H7 (cell line): ENCODE measurements around the gene TEX14. TPM values are rescaled to one million over a fixed set of nuclear protein-coding genes. Genes with fewer than 3 reads are reported as not detected.

ENCODE experiments used
- DNase-seq: peaks from one replicate; pipeline ENCODE4 v3.0.0; 2012
- H3K27me3 ChIP-seq: 2 replicates; pipeline ENCODE4 v1.6.0; 2011; ENCODE audit warnings: mild to moderate bottlenecking, low read length; ENCODE audit not compliant: control insufficient read depth, insufficient read depth
- H3K36me3 ChIP-seq: replicated peaks from 2 replicates; pipeline ENCODE4 v1.5.1; 2011; ENCODE audit warnings: low read length; ENCODE audit not compliant: control insufficient read depth, insufficient read depth
- H3K4me3 ChIP-seq: 2 replicates; pipeline ENCODE4 v1.5.1; 2011; ENCODE audit warnings: low read depth, mild to moderate bottlenecking, control low read depth, low read length, moderate library complexity; ENCODE audit not compliant: insufficient read depth
- total RNA-seq: library from RNA; depleted of rRNA; stranded (reverse); fragments of >200 nt; shearing (Covaris generic); gene quantifications from 2 replicates; pipeline ENCODE4 v1.2.3, GENCODE V29; 2014

Gene TEX14
- total RNA-seq, 1 experiment from 2014 or later = 0.80 TPM

DNA sequence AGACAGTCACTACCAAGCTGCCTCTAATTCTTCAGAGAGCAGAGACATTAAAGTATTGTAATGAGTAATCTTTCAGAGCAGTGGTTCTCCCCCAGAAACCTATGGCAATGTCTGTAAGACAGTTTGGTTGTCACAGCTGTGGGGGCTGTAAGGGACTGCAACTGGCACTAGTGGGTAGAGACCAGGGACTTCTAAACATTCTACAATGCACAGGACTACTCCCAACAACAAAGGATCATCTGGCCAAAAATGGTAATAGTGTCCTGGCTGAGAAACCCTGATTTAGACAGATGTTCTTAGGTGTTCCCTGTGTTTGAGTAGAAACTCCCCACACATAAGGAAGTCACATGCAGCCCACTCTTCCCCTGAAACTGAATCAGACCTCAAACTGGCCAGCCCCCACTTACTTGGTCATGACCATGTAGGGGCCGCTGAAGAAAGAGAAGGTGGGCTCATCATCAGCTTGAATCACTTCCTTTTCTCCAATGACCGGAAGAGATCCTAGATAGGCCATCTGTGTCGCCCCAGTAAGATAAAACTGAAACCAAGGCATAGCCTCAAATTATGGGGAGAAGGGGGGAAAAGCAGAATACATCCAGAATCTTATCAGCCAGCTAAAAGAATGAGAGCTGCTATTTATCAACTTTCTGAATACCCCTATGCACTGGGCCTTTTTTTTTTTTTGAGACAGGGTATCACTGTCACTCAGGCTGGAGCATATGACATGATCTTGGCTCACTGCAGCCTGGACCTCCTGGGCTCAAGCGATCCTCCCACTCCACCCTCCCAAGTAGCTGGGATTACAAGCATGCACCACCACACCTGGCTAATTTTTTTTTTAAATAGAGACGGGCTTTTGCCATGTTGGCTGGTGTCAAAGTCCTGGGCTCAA, 75.8 kb downstream of the TEX14 start:
- no peak overlapping the region for H3K4me3 ChIP-seq
- no peaks in the 10 kb centered on the region for H3K36me3 ChIP-seq
- no peaks in the 10 kb centered on the region for H3K27me3 ChIP-seq
- DNase-seq = no peak

- Histone ChIP-seq H3K27me3 (no peaks in the 10 kb centered on the region), H3K36me3 (no peaks in the 10 kb centered on the region), H3K4me3 (no peak overlapping the region)
- DNase-seq = no peak
Measured at GRCh38 chr17:58614859-58615459, 76.9 kb downstream of the TEX14 start.

DNA sequence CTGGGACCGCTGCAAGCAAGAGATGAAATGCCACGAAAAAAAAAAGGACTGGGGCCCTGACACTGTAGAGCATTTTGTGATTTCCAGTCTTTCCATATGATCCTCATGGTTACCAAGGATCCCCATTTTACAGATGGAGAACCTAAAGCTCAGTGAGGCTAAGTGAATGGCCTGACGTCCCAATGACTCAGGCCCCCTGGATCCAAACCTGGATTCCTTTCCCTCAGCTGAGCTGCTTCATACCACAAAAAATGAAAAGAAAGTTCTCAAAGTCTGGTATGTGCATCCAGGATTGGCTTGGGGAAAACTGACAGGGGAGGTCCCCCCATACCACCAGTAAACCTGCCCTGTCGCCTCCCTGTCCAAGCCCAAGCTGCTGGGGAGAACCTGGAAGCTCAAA, 80.5 kb downstream of the TEX14 start:
- DNase-seq = no peak
- Histone ChIP-seq H3K27me3 (no peaks in the 10 kb centered on the region), H3K36me3 (no peaks in the 10 kb centered on the region), H3K4me3 (no peak overlapping the region)

- Histone ChIP-seq H3K36me3 (no peaks in the 10 kb centered on the region), H3K4me3 (no peak overlapping the region), H3K27me3 (no peaks in the 10 kb centered on the region)
- no peak for DNase-seq
Measured at GRCh38 chr17:58606934-58607333, 84.9 kb downstream of the TEX14 start.

GRCh38 chr17:58605986-58606385, 85.9 kb downstream of the TEX14 start:
- H3K27me3 ChIP-seq = no peaks in the 10 kb centered on the region
- H3K4me3 ChIP-seq = no peak overlapping the region
- no peak for DNase-seq
- H3K36me3 ChIP-seq = no peaks in the 10 kb centered on the region

DNA sequence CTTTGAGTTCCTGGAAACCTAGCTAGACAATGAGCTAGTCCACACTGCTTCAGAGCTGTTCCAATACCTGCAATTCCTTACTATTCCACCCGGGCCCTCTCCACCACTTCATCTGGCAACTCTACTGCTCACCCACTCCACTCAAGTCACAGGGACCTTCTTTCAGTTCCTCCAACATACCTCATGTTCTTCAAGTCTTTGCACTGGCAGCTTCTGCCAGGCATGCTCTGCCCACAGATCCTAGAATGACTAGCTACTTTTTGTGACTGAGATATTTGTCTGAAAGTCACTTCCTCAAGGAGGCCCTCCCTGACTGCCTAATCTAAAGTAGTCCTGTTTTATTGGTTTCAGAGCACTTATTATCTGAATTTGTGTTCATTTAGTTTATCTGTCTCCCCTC, 86.4 kb downstream of the TEX14 start:
- Histone ChIP-seq H3K4me3 (no peak overlapping the region), H3K27me3 (no peaks in the 10 kb centered on the region), H3K36me3 (no peaks in the 10 kb centered on the region)
- DNase-seq = no peak

GRCh38 chr17:58601976-58602375, 89.9 kb downstream of the TEX14 start:
- H3K4me3 ChIP-seq = no peak overlapping the region
- no peaks in the 10 kb centered on the region for H3K27me3 ChIP-seq
- H3K36me3 ChIP-seq = no peaks in the 10 kb centered on the region
- no peak for DNase-seq

- no peak for DNase-seq
- Histone ChIP-seq H3K27me3 (no peaks in the 10 kb centered on the region), H3K36me3 (no peaks in the 10 kb centered on the region), H3K4me3 (no peak overlapping the region)
Measured at GRCh38 chr17:58597371-58597770, 94.5 kb downstream of the TEX14 start.

DNA sequence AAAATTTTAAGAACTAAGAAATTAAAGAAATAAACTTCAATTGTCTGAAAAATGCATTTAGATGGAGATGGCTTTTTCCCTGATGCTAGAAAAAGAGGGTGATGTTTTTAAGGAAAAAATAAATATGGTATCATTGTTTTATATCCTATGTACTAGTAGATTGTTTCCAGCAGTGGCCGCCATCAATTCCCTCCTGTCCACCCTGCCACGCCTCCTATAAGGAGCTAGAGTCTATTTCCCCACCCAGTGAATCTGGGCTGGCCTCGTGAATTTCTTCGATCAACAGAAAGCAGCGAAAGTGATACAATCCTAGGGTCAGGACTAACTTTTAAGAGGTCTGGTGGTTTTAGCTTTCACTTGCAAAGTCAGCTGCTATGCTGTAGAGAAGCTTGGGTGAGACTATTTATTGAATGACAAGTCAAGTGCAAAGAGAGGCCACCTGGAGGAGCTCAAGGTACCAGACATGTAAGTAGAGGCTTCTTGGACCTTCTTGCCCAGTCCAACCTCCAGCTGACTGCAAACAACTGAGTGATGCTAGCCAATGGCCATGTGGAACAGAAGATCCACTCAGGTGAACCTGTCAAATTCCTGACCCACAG, 96.6 kb downstream of the TEX14 start:
- no peaks in the 10 kb centered on the region for H3K27me3 ChIP-seq
- no peak overlapping the region for H3K4me3 ChIP-seq
- no peaks in the 10 kb centered on the region for H3K36me3 ChIP-seq
- DNase-seq = no peak

- DNase-seq = no peak
- no peaks in the 10 kb centered on the region for H3K36me3 ChIP-seq
- H3K27me3 ChIP-seq = no peaks in the 10 kb centered on the region
- H3K4me3 ChIP-seq = no peak overlapping the region
Measured at GRCh38 chr17:58593123-58593522, 98.7 kb downstream of the TEX14 start.

- H3K27me3 ChIP-seq = no peaks in the 10 kb centered on the region
- no peak for DNase-seq
- H3K36me3 ChIP-seq = no peaks in the 10 kb centered on the region
- no peak overlapping the region for H3K4me3 ChIP-seq
Measured at GRCh38 chr17:58591455-58591854, 100.4 kb downstream of the TEX14 start.

DNA sequence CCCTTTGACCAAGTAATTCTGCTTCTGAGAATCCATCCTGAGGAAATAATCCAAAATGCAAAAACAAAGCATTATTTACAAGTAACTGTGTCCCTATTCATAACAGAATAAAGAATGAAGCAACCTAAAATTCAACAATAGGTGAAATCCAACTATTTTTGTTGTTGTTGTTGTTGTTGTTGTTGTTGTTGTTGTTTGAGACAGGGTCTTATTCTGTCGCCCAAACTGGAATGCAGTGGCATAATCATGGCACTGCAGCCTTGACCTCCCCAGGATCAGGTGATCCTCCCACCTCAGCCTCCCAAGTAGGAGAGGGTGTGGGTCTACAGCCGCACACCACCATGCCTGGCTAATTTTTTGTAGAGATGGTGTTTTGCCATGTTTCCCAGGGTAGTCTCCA, 101.5 kb downstream of the TEX14 start:
- DNase-seq = no peak
- Histone ChIP-seq H3K4me3 (no peak overlapping the region), H3K36me3 (no peaks in the 10 kb centered on the region), H3K27me3 (no peaks in the 10 kb centered on the region)

DNA sequence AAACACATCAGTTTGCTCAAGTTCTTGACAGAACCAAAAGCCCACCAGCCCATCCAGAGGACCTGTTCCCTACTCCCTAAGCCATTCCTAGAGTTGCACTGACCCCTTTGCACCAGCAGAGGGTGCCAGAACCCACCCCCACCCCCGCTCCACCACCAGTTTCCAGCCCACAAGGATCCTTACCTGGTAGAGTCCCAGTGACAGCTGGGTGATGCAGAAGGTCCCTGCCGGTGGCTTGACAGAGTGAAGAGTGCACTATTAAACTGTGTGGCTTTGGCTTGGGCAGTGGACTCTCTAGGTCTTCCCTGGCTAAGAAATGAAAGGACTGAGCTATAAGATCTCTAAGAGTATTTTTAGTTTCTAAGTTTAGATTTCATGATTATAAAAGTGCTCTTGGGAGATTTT, 104.1 kb downstream of the TEX14 start:
- H3K36me3 ChIP-seq = no peaks in the 10 kb centered on the region
- DNase-seq = peak; percentile 83
- H3K4me3 ChIP-seq = no peak overlapping the region
- no peaks in the 10 kb centered on the region for H3K27me3 ChIP-seq

DNA sequence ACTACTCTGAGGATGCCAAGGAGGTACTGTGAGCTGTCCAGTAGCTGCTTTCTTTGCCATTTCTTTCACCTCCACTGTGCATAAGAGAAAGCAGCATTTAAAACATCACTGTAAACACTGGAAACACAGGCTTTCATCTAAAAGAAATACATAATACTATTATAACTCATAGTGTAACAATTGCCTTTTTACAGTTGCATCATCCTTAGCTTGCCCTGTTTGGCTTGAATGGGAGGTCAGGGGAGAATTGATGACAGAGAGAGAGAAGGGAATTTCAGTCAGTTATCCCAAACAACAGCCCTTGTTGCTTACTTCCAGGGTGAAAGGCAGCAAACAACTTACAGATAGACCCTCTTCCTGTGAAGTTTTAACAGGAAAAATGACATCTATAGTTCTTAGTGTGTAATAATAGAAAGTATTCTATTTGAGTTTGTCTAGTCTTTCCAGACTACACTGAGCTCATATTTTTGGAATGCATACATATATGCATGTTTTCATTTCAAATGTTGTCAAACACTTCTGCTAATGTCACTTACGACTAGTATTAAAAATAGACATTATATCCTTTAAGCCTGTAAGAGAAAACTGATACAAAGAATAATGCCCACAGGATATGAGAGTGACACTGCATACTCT, 105.7 kb downstream of the TEX14 start:
- no peaks in the 10 kb centered on the region for H3K36me3 ChIP-seq
- no peak for DNase-seq
- no peaks in the 10 kb centered on the region for H3K27me3 ChIP-seq
- H3K4me3 ChIP-seq = no peak overlapping the region

DNA sequence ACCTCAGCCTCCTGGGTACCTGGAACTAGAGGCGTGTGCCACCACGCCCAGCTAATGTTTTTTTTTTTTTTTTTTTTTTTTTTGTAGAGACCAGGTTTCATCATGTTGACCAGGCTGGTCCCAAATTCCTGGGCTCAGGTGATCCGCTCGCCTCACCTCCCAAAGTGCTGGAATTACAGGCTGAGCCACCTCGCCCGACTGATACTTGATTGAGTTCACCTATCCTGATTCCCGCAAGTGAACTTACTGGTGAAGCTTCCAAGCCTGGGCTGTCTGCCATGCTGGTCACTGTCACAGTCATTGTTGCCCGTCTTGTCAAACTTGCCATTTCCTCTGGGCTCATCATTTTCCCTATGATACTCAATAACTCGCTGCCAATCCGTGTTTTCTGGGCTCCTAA, 106.3 kb downstream of the TEX14 start:
- Histone ChIP-seq H3K27me3 (no peaks in the 10 kb centered on the region), H3K36me3 (no peaks in the 10 kb centered on the region), H3K4me3 (no peak overlapping the region)
- no peak for DNase-seq
